RWPE1 (cell line): Measurements from ENCODE around the gene MYO7B.
A peak's percentile ranks its signal among the peaks of the same experiment; 100 is the strongest.

Source experiments
- CTCF ChIA-PET: fragments of 350-600 bp; sonication (Branson Sonifier 250); formaldehyde crosslinking; extraction: SDS; loops from one replicate; lab custom pipeline; 2021; lab: Yijun Ruan, JAX
- POLR2A ChIA-PET: fragments of 400-600 bp; formaldehyde crosslinking; extraction: SDS; loops from one replicate; lab custom pipeline; 2020; ENCODE audit warnings: antibody characterized with exemption; ENCODE audit not compliant: low non-redundant PET; lab: Yijun Ruan, JAX
- DNase-seq: peaks from one replicate; pipeline ENCODE4 v3.0.0; 2012; ENCODE audit warnings: low spot score
- H3K27ac ChIP-seq: fragments of 450-650 bp; 2 replicates; pipeline ENCODE4 v1.5.1; 2017
- TF ChIP-seq, protein P1 (sequence below): fragments of 450-650 bp; conservative IDR thresholded peaks from 2 replicates; pipeline ENCODE4 v1.5.1; 2017; ENCODE audit warnings: low read depth, mild to moderate bottlenecking

Gene MYO7B

DNA sequence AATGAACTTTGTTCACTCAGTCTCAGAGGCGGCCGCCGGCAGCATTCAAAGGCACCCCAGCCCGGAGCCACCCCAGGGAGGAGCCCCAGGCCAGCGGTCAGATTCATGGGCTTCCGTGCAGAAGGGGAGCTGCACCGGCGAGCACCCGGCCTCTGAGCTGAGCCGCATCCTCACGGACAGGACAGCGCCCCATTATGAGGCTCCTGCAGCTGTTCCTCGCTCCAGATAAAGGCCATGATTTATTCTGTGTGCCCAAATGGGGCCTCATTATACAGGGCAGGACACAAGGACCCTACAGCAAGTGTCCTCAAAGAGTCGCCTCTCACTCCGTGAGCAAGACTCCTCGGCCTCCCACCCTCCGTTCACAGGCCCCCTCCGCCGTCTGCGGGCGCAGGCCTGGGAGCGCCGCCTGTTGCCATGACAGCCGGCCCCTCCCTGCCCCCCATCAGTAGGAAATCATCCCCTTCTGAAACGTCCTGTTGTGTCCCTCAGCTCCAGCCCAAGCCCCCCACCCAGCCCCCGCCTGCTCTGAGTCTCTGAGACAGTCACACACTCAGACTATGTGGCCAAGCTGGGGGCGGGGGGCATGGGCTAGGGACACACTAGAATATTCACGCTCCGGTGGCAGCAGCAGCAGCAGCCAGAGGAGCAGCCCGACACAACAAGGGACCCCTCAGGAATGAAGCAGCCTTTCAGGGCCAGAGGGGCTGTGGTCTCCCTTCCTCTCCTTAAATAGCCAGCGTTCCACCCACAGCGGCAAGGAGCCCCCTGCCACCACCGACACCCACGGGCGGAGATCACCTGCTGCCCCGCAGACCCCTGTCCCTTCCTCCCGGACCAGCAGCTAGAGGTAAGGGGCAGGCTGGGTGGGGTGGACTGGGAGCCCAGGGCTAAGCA, 110.2 kb downstream of the MYO7B start, which contains the start of gene GPR17:
Gene GPR17, plus strand, starts transcription at position 759 of the 897 bp plus-strand sequence. CDS start 4,583 bp downstream, outside the sequence.
- DNase-seq, result no peak
- ChIA-PET CTCF (interaction anchor here (1.0 kb wide), 1 partner anchor 54 kb away, joined by 6 read pairs; no protein-coding TSS in a partner anchor), POLR2A (no interaction called here)
- peak within 1 kb of the TSS; percentile 18 for H3K27ac ChIP-seq
- TF ChIP-seq, protein P1, sequence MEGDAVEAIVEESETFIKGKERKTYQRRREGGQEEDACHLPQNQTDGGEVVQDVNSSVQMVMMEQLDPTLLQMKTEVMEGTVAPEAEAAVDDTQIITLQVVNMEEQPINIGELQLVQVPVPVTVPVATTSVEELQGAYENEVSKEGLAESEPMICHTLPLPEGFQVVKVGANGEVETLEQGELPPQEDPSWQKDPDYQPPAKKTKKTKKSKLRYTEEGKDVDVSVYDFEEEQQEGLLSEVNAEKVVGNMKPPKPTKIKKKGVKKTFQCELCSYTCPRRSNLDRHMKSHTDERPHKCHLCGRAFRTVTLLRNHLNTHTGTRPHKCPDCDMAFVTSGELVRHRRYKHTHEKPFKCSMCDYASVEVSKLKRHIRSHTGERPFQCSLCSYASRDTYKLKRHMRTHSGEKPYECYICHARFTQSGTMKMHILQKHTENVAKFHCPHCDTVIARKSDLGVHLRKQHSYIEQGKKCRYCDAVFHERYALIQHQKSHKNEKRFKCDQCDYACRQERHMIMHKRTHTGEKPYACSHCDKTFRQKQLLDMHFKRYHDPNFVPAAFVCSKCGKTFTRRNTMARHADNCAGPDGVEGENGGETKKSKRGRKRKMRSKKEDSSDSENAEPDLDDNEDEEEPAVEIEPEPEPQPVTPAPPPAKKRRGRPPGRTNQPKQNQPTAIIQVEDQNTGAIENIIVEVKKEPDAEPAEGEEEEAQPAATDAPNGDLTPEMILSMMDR, result no peak

DNA sequence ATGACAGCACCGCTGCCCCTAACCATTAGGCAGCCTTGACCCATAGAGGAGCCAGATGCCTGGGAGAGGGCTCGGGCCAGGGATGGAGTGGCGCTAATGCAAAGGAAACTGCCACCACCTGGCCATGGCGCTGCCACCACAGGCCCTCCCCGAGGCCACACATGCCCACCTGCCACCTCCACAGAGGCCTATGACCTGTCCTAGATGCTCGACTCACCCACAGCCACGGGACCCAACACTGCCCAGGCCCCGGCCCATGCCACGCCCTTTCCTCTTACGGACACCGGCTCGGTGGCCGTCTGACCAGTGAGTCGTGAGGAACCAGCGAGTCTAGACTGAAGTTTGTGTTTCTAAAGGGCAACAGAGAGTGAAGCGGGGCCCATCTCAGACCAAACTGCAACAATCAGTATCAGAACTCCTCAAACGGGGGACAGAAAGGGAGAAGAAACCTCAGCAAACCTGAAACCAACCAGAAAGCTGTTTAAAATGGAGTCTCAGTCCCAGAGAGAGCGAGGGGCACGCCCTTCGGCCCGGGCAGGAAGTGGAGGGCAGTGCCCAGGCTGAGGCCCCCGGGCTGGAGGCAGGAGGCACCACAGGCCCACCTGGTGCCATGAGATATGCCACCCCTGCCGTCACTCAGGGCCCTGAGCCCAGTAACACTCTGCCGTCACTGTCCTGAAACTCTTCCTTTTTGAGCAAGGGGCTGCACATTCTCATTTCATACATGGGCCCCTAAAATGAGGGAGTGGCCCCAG, 111.2 kb downstream of the MYO7B start:
- H3K27ac ChIP-seq, result peak overlapping the region; percentile 18

DNA sequence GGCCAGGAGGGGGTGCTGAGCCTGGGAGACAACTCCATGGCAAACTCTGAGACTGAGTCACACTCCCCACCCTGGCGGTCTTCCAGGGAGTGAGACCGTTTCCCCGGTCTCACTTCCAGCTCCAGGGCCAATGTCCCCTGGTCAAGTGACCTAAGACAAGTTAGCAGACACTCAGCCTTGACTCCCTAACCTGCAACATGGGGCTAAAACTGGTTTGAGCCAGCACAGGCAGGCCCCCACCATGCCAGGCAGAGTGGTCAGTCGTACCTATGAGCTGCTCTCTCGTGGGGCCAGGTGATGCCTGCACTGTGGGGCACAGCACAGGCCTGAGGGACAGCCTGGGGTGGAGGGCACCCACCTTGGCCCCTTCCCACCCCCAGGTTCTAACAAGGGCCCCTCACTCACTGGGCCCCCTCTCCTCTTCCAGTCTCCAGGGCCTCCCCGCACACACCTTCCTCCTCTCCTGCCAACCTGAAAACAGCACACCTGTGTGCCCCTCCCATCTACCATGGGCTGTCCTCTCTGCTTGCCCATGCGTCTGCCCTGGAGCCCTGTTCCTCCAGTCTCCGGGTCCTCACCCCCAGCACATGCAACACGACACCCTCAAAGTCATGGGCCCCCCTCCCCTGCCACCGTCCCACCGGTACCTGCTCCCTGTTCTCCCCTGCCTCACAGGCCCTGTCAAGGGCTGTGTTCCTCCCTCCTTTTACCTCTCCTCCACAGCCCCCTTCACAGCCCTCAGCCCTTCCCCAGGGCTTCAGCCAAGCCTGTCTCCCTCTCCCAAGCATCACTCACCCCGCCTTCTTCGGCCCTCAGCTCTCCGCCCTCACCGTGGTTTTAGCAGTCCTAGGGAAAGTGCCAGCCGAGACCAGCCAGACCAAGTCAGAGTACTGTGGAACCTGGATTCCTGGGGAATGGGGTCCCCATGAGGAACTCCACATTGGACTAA, 112.0 kb downstream of the MYO7B start:
- DNase-seq, result peak; percentile 31
- TF ChIP-seq, protein P1, result no peak
- H3K27ac ChIP-seq, result peak overlapping the region; percentile 18
- ChIA-PET CTCF (interaction anchor here (0.7 to 3.8 kb wide), 3 partner anchors 17 to 57 kb away, joined by 3 to 55 read pairs (median 3); no protein-coding TSS in a partner anchor), POLR2A (no interaction called here)

More for the DNA sequence above, 111.2 kb downstream of the MYO7B start:
- TF ChIP-seq, protein P1, result no peak
- ChIA-PET CTCF (interaction anchor here (0.7 to 0.8 kb wide), 2 partner anchors 16 to 56 kb away, joined by 3 read pairs; no protein-coding TSS in a partner anchor), POLR2A (no interaction called here)
- DNase-seq, result no peak

DNA sequence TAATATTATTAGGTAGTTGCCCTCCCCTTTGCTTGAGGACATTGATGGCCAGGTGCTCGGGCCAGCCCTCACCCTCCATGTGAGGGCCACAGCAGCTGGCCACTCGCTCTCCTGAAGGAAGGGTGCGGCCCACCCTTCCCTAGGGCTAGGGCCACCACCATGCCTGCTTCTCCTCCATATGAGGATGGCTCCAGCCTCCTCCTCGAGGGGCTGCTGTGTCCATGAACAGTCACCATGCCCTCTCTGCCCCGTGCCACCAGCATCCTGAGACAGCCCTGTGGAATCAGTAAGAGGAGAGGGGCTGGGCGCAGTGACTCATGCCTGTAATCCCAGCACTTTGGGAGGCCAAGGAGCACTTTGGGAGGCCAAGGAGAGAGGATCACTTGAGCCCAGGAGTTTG, 112.8 kb downstream of the MYO7B start:
- ChIA-PET CTCF (interaction anchor here (0.7 to 3.8 kb wide), 2 partner anchors 57 to 300 kb away, joined by 4 to 55 read pairs; no protein-coding TSS in a partner anchor), POLR2A (no interaction called here)
- no peak overlapping the region for H3K27ac ChIP-seq
- no peak for DNase-seq
- TF ChIP-seq, protein P1, result no peak

DNA sequence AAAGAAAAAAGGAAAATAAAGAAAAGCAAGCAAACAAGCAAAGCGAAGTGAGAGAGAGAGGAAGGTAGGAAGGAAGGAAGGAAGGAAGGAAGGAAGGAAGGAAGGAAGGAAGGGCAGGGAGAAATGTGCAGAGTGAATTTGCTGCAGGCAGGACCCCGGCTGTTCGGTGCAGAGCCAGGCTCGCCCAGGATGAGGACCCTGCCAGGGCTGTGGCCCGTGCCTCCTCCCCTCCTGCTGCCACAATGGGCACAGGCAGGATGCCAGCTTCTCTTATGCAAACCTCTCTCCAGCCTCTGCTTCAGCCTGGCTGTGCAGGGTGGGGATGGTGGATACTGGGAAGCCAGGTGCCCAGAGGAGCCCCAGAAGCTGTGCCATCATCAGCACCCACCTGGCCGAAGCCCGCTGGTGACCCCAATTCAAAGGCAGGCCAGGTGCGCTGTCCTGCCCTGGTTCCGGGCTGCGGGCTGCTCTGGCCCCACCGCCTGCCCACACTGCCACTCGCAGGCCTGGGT, 113.7 kb downstream of the MYO7B start:
- TF ChIP-seq, protein P1, result no peak
- CTCF ChIA-PET, result interaction anchor here (0.6 to 3.8 kb wide), 5 partner anchors 11 to 301 kb away, joined by 3 to 55 read pairs (median 5); no protein-coding TSS in a partner anchor
- H3K27ac ChIP-seq, result no peak overlapping the region
- POLR2A ChIA-PET, result no interaction called here
- DNase-seq, result no peak
